ENCODE measurements around the gene EMC10.
"Not testable (repeated sequence)": the region's sequence is repeated elsewhere in the genome, so short reads cannot be mapped to it uniquely, and the experiment has no call there.

EMC10 gene

DNA sequence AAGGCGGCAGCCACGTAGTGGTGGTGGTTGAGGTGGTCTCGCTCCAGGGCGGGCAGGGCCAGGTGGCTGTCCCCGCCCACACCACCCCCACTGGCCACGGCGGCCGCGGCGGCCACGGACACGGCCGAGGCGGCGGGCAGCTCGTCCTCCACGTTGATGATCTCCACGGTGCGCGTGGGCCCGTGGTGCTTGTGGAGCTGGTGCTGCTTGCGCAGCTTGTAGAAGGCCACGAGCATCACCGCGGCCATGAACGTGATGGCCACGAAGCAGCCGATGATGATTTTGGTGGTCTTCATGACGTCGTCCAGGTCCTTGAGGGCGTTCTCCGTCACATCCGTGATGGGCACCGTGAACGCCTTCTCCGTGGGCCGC, 41.4 kb downstream of the EMC10 start:
- no peak for DNase-seq

- DNase-seq: no peak
Observed at GRCh38 chr19:50518091-50519005, 42.0 kb downstream of the EMC10 start.

DNA sequence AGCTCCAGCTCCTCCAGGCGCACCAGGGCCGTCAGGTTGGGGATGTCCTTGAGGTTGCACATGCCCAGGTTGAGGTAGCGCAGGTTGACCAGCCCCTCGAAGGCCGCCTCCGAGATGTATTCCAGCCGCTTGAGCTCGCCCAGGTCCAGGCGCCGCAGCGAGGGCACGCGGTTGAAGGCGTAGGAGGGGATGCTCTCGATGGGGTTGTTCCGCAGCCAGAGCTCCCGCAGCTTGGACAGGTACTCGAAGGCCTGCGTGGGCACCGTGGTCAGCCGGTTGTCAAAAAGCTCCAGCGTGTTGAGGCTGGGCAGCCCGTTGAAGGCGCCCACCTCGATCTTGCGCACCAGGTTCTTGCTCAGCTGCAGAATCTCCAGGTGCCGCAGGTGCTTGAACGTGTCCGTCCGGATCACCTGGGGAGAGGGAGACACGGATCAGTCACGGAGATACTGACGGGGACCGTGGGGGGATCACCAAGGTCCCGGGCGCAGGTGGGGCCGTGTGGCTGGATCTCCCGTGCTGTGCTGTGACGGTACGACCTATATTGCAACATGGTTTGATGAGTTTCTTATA, 42.8 kb downstream of the EMC10 start:
- DNase-seq: no peak

GRCh38 chr19:50520822-50521465, 44.6 kb downstream of the EMC10 start:
- DNase-seq: no peak

- DNase-seq: no peak
Observed at GRCh38 chr19:50522881-50523280, 46.6 kb downstream of the EMC10 start.

DNA sequence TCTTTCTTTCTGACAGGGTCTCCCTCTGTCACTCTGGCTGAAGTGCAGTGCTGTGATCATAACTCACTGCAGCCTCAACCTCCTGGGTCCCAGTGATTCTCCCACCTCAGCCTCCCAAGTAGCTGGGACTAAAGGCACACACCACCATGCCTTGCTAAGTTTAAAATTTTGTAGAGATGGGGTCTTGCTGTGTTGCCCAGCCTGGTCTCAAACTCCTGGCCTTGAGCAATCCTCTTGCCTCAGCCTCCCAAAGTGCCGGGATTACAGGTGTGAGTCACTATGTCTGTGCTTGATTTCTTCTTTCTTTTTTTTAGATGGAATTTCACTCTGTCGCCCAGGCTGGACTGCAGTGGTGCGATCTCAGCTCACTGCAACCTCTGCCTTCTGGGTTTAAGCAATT, 51.7 kb downstream of the EMC10 start:
- DNase-seq: not testable (repeated sequence)

DNA sequence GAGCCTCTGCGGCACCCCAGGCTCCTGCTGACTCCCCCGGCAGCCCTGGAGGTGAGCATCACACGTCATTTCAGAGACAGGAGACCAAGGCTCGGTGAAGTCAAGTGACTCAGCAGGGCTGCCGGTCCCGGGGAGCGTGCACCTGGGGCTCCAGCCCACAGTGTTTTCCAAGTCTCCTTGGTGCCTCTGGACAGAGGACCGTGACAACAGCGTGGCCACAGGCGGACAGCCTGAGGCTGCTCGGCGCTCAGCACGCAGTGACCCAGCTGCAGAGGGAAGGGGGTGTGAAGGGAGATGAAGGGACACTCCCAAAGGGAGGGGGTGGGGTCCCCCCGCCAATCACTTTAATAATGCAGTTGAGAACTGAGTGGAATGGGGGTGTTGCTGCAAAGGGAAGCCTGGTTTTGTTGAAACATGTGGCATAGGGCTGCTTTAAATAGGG, 54.9 kb downstream of the EMC10 start:
- no peak for DNase-seq

GRCh38 chr19:50532952-50533351, 56.6 kb downstream of the EMC10 start:
- DNase-seq: no peak

GRCh38 chr19:50534478-50534877, 58.2 kb downstream of the EMC10 start:
- DNase-seq: no peak

DNA sequence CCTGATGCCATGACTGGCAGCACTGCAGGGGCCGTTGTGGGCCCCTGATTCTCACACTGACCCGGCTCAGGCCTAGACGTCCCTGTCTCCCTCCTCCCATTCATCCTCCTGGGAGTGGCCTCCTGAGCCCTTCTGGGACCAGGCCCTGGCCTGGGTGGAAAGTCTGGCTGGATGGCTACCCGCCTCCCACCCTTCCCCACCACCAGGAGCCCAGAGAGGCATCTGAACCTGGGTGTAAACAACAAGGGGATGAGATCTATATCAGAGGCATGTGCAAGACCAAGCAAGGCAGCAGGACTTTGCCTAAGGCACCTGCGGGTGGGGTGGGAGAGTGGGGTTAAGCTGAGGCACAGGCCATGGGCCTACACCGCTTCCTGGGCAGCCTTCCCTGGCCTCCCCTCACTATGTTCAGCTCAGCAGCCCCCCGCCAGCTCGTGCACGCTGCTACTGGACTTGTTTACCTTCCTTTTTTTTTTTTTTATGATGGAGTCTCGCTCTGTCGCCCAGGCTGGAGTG, 59.4 kb downstream of the EMC10 start:
- no peak for DNase-seq

GRCh38 chr19:50536662-50537305, 60.5 kb downstream of the EMC10 start:
- no peak for DNase-seq

DNA sequence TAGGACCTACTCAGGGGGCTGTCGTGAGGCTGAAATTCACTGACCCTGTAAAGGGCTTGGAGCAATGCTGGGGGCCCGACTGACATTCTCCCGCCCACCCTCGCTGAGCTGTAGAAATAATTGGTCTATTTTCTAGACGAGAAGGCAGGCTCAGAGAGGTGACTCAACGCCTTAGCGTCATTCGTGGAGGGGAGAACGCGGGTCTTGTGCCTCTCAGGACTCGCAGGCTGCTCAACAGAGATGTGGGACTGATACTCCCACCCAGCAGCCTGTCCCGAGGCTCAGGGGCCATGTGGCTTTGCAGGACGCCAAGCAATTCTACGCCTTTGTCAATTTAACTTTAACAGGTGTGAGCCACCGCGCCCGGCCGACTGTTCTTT, 61.0 kb downstream of the EMC10 start:
- DNase-seq: no peak

DNA sequence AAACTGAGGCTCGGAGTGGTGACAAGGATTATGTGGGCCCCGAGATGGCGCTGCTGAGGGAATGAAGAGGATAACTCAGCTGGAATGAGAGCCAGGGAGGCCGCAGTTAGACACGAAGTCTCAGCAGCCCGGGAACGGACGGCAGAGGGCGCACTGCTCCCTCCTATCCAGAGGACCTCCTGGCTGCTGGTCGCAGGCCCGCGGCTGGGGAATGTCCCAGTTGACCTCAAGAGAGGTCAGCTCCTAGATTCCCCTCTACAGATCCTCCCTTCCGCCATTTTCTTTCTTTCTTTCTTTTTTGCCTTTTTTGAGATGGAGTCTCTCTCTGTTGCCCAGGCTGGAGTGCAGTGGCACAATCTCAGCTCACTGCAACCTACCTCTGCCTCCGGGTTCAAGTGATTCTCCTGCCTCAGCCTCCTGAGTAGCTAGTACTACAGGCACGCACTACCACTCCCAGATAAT, 61.5 kb downstream of the EMC10 start:
- peak; percentile 53 for DNase-seq
